Activated naive CD8-positive, alpha-beta T cell treated with anti-CD3 and anti-CD28 coated beads, Interleukin-2, amount 50 U/mL, for 24 hours (primary cell): ENCODE measurements around the gene STIMATE.

ENCODE experiments used
- ATAC-seq: fragments of 150-1000 bp; cut with Tn5 transposase; one replicate; pipeline ENCODE4 v1.10.0; 2021
- DNase-seq: peaks from one replicate; pipeline ENCODE4 v3.0.0; 2021
- H3K27ac Mint-ChIP-seq: one replicate; pipeline ENCODE4 v1.8.0; 2021; ENCODE audit warnings: mild to moderate bottlenecking, mixed read lengths
- H3K27me3 Mint-ChIP-seq: one replicate; pipeline ENCODE4 v1.8.0; 2021; ENCODE audit warnings: mixed read lengths
- H3K36me3 Mint-ChIP-seq: one replicate; pipeline ENCODE4 v1.8.0; 2021; ENCODE audit warnings: low read depth, mixed read lengths
- H3K4me1 Mint-ChIP-seq: one replicate; pipeline ENCODE4 v1.8.0; 2021; ENCODE audit warnings: mixed read lengths
- H3K4me3 Mint-ChIP-seq: one replicate; pipeline ENCODE4 v1.8.0; 2021; ENCODE audit warnings: mild to moderate bottlenecking, moderate library complexity, mixed read lengths
- H3K9me3 Mint-ChIP-seq: one replicate; pipeline ENCODE4 v1.8.0; 2021; ENCODE audit warnings: mixed read lengths

The STIMATE gene

DNA sequence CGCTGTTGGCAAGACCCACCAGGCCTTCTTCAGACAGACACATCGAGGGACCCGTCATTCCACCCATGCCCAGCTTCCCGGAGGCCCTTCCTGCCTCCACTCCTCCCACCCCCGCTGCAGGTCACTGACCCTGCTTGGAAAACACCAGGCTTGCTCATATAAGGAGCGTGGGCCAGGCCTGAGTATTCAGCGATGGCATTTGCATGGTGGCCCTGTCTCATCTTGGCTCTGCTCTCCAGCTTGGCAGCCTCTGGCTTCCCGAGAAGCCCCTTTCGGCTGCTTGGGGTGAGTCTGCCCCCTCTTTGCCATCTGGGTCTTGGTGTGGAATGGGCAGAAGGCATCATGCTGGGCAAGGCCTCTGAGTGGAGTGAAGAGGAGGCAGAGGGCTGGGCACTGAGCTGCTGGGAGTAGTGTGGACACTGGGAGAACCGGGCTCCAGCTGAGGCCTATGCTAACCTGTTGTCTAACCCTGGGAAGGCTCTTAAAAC, 102.7 kb downstream of the STIMATE start, which contains the start of gene ITIH3:
Gene ITIH3 (plus strand): TSS at position 185 of the 488 bp plus-strand sequence. CDS start 8 bp downstream, at position 193.
- Mint-ChIP-seq H3K27ac (no peak within 1 kb of the TSS), H3K27me3 (no peaks in the 10 kb centered on the region), H3K9me3 (no peaks in the 10 kb centered on the region), H3K4me1 (no peaks in the 10 kb centered on the region), H3K36me3 (no peaks in the 10 kb centered on the region), H3K4me3 (no peak within 1 kb of the TSS)
- DNase-seq (no peak), ATAC-seq (no peak)

DNA sequence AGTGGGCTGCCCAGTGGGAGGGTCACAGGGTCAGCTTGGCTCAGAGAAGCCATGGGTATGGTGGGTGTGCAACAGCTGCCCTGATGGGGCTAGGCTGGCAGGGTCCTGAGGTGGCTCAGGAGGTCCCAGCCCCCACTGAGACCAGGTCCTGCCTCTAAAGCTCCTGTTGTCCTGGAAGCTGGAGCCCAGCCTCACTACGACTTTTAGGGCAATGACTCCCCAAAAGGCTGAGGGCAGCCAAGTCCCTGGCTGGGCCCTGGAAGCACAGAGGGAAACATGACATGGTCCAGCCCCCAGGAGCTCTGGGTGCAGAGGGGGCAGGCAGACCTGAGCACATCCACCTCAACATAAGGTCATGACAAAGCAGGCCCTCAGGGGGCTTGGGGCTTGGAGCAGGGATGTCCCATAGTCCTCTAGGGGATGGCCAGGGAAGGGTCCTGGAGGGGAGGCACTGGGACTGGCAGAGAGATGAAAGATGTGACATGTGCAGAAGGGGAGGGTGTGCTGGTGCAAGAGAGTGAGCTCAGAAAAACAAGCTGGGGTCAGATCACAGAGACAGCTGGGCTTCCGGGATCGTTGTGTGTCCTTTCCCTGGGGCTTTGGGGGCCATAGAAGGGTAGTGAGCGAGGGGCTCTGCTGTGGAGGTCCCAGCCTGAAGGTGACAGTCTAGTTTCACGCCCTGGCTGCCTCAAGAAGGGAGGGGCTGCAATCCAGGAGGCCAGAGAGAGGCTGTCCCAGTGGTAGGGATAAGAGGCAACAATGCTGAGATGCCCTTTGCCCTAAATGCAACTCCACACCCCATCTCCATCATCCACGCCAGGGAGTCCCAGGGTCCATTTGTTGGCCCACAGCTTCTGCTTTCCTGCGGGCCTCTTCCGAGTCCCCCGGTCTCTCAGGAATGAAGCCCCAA, 103.4 kb downstream of the STIMATE start:
- no peaks in the 10 kb centered on the region for H3K4me1 Mint-ChIP-seq
- ATAC-seq (no peak), DNase-seq (no peak)
- H3K36me3 Mint-ChIP-seq, result no peaks in the 10 kb centered on the region
- no peak overlapping the region for H3K4me3 Mint-ChIP-seq
- no peaks in the 10 kb centered on the region for H3K9me3 Mint-ChIP-seq
- no peaks in the 10 kb centered on the region for H3K27me3 Mint-ChIP-seq
- no peak overlapping the region for H3K27ac Mint-ChIP-seq

DNA sequence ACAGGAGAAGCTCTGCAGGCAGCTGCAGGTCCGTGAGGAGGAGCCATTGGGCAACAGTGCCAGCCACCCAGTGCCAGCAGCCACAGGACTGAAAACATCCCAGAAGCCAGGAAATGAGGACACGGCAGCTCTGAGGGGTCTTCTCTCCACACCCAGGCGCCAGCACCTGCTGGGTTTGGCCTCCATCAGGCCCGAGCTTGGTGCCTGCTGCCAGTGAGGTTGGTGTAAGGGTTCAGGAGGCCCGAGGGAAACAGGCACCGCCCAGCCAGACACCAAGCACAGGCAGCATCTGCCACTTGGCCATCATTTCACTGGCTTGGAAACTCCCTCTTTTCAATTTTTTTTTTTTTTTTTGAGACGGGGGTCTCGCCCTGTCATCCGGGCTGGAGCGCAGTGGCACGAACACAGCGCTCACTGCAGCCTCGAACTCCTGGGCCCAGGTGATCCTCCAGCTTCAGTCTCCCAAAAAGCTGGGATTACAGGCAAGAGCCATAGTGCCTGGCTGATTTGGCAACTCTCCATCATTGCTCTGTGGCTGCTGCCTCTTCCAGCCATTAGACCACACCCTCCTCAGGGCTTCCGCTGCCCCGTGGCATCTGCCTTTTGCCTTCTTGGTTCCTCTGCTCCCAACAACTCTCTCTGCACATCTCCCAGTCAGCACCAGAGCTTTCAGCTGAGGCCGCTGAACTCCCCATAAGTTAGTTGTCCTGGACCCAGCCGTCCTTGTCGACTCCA, 104.2 kb downstream of the STIMATE start:
- ATAC-seq (no peak), DNase-seq (no peak)
- no peaks in the 10 kb centered on the region for H3K9me3 Mint-ChIP-seq
- no peak overlapping the region for H3K4me3 Mint-ChIP-seq
- no peaks in the 10 kb centered on the region for H3K36me3 Mint-ChIP-seq
- H3K27me3 Mint-ChIP-seq, result no peaks in the 10 kb centered on the region
- no peaks in the 10 kb centered on the region for H3K4me1 Mint-ChIP-seq
- no peak overlapping the region for H3K27ac Mint-ChIP-seq

DNA sequence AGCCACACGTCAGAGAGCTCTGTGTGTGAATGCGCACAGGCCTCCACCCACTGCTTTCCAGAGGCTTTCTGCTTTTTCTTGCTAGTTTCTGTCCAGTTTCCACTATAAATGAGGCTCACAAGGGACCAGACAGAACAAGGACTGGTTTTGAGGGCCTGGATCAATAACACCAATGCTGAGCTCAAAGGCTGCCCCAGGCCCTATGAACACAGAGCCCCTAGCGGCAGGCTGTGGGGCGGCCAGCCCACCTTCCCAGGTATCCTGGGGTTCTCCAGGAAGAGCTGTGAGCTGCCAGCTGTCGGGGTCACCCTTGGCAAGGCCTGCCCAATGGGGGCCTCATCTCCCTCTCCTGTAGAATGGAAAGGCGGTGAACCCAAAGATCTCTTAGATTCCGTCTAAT, 104.9 kb downstream of the STIMATE start:
- Mint-ChIP-seq H3K36me3 (no peaks in the 10 kb centered on the region), H3K4me3 (no peak overlapping the region), H3K27ac (no peak overlapping the region), H3K27me3 (no peaks in the 10 kb centered on the region), H3K9me3 (no peaks in the 10 kb centered on the region), H3K4me1 (no peaks in the 10 kb centered on the region)
- no peak for DNase-seq
- no peak for ATAC-seq

DNA sequence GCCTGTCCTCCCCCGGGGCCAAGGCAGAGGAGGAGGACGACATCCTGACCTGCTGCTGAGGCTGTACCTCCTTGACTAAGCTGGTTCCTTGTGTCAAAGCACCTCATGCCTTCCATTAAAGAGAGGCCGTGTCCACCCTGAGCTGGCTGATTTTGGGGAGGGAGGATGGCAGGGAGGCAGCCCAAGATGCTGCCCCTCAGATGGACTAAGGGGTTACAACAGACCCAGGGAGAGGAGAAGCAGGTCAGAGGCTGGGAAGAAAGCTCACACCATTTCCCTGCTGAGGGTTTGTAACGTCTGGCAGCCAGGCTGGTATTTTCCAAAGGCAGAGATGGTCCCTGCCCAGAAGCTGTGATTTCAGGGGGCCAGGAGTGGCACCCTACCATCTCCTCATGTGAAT, 105.4 kb downstream of the STIMATE start:
- no peak overlapping the region for H3K27ac Mint-ChIP-seq
- no peaks in the 10 kb centered on the region for H3K36me3 Mint-ChIP-seq
- no peaks in the 10 kb centered on the region for H3K9me3 Mint-ChIP-seq
- no peak overlapping the region for H3K4me3 Mint-ChIP-seq
- H3K4me1 Mint-ChIP-seq, result no peaks in the 10 kb centered on the region
- ATAC-seq (no peak), DNase-seq (no peak)
- H3K27me3 Mint-ChIP-seq, result no peaks in the 10 kb centered on the region

DNA sequence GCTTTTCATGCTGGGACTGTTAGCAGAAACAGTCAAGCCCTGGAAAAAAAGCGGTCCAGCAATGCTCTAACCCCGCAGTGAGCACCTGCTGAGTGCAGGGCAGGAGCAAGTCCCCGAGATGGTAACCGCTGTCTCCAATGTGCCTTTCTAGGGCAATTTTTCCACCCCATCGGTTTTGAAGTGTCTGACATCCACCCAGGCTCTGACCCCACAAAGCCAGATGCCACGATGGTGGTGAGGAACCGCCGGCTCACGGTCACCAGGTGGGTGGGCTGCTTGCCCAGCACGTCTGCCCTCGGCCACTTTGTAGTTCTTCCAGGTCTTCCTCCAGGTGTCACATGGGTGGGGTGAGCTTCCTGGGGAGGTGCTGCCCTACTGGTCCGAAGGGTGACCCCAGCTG, 106.0 kb downstream of the STIMATE start:
- no peak overlapping the region for H3K27ac Mint-ChIP-seq
- H3K4me1 Mint-ChIP-seq, result no peaks in the 10 kb centered on the region
- no peak overlapping the region for H3K4me3 Mint-ChIP-seq
- H3K36me3 Mint-ChIP-seq, result no peaks in the 10 kb centered on the region
- DNase-seq, result no peak
- no peaks in the 10 kb centered on the region for H3K9me3 Mint-ChIP-seq
- no peaks in the 10 kb centered on the region for H3K27me3 Mint-ChIP-seq
- ATAC-seq, result no peak

DNA sequence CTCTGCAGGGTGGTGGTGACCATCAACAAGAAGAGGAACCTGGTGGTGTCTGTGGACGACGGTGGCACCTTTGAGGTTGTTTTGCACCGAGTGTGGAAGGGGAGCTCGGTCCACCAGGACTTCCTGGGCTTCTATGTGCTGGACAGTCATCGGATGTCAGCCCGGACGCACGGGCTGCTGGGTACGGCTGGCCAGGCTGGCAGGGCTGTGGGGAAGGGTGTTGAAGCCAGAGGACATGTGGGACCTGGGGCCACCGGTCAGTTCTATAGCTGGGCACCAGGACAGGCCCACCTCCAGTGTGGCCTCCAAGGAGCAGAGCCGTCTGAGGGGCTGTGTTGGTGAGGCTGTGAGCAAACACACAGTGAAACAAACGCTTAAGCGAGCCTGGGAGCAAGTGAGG, 106.6 kb downstream of the STIMATE start:
- H3K36me3 Mint-ChIP-seq, result no peaks in the 10 kb centered on the region
- DNase-seq (no peak), ATAC-seq (no peak)
- H3K27me3 Mint-ChIP-seq, result no peaks in the 10 kb centered on the region
- no peaks in the 10 kb centered on the region for H3K9me3 Mint-ChIP-seq
- no peak overlapping the region for H3K27ac Mint-ChIP-seq
- H3K4me3 Mint-ChIP-seq, result no peak overlapping the region
- no peaks in the 10 kb centered on the region for H3K4me1 Mint-ChIP-seq

DNA sequence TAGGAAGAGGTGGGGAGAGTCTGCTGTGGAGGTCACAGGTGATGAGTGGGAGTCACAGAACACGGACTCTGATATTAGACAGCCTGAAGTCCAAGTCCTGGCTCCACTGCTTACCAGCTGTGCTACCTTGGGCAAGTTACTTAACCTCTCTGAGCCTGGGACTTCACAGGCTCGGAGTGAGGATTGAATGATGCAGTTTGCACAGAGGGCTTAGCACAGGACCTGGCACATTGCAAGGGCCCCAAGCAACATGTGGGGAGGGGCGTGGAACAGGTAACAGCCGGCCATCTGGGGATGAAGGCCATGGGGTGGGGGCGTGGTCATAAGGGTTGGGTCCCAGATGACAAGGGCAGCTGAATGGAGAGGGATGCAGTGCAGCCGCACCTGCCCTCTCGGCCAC, 107.0 kb downstream of the STIMATE start:
- no peak for ATAC-seq
- H3K4me1 Mint-ChIP-seq, result no peaks in the 10 kb centered on the region
- no peaks in the 10 kb centered on the region for H3K36me3 Mint-ChIP-seq
- no peaks in the 10 kb centered on the region for H3K27me3 Mint-ChIP-seq
- H3K27ac Mint-ChIP-seq, result no peak overlapping the region
- H3K9me3 Mint-ChIP-seq, result no peaks in the 10 kb centered on the region
- H3K4me3 Mint-ChIP-seq, result no peak overlapping the region
- no peak for DNase-seq

DNA sequence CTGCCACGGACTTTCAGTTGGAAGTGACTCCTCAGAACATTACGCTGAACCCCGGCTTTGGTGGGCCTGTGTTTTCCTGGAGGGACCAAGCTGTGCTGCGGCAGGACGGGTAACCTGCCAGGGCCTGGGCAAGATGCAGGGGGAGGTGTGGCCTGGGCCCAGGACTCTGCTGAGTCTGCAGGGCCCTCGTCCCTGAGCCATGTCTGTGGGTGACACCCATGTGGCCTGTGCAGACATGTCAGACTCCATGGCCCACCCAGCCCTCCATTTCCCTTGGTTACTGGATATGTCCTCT, 107.7 kb downstream of the STIMATE start:
- Mint-ChIP-seq H3K36me3 (no peaks in the 10 kb centered on the region), H3K27ac (no peak overlapping the region), H3K4me1 (no peaks in the 10 kb centered on the region), H3K4me3 (no peak overlapping the region), H3K27me3 (no peaks in the 10 kb centered on the region), H3K9me3 (no peaks in the 10 kb centered on the region)
- DNase-seq (no peak), ATAC-seq (no peak)

DNA sequence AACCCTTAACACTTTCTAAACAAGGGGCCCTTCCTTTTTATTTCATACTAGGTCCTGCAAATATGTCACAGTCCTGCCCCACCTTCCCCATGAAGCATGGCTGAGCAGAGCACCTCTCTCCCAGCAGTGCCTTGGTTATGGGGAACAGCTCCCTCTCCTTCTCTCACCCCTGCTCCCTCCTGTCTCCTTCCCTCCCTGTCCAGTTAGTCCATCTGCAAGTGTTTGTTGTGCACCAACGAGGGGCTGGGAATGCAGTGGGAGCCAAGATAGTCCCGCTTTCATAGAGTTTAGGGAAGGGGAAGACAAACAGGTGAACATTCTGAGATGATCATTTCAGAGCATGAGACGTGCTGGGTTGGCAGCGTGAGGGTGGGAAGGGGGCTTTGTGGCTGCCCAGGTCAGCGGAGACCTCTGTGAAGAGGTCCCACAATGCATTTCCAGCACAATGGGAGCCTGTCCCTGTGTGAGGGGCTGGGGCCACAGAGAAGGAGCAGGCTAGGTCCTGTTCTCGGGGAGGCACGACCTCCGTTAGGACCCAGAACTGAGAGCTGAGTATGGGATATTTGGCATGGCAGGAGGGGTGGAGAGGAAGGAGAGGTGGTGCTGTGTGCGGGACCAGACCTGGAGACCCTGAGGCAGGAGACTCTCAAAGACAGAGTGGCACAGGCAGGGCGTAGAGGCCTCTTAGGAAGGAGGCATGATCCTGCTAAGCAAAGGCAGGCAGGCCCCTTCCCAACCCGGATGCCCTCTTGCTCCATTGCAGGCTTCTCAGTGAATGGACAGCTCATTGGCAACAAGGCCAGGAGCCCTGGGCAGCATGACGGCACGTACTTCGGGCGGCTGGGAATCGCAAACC, 108.2 kb downstream of the STIMATE start:
- no peak for ATAC-seq

DNA sequence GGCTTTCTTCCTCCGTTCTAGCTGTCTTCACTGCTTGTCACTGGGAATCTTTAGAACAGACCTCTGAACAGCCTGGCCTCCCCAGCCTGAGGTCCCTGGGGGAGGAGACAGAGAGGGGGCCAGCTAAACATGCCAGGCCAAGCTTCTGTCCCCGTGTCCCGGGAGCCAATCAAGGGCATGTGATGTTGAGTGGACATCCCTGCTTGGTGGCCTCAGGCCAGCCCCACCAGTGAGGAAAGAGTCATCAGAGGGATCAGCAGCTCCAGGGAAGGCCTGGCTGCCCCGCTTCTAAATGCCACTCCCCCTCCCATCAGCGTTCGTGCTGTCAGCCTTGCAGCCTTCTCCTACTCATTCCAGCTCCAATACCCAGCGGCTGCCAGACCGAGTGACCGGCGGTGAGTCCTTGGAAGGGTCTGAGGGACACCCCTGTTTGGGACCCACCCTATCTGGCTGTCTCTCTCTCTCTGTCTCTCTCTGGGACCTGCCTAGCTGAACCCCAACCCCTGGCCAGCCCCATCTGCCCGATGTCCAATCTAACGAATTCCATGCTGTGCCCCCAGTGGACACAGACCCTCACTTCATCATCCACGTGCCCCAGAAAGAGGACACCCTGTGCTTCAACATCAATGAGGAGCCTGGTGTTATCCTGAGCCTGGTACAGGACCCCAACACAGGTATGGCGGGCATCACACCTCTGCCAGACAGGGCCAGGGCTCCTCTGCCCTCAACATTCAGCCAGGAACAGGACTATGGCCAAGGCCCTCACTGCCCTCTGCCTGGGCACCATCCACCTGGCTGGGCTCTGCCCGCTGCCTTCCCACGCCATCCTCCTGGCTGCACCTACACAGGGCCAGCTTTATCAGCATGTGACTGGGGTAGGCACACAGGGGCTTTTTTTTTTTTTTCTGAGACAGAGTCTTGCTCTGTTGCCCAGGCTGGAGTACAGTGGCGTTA, 109.4 kb downstream of the STIMATE start:
- Mint-ChIP-seq H3K4me1 (no peaks in the 10 kb centered on the region), H3K36me3 (no peaks in the 10 kb centered on the region), H3K9me3 (no peaks in the 10 kb centered on the region), H3K27ac (no peak overlapping the region), H3K27me3 (no peaks in the 10 kb centered on the region), H3K4me3 (no peak overlapping the region)
- DNase-seq (no peak), ATAC-seq (no peak)

More for the DNA sequence above, 108.2 kb downstream of the STIMATE start:
- Mint-ChIP-seq H3K27me3 (no peaks in the 10 kb centered on the region), H3K27ac (no peak overlapping the region), H3K9me3 (no peaks in the 10 kb centered on the region), H3K4me1 (no peaks in the 10 kb centered on the region), H3K4me3 (no peak overlapping the region), H3K36me3 (no peaks in the 10 kb centered on the region)
- no peak for DNase-seq

DNA sequence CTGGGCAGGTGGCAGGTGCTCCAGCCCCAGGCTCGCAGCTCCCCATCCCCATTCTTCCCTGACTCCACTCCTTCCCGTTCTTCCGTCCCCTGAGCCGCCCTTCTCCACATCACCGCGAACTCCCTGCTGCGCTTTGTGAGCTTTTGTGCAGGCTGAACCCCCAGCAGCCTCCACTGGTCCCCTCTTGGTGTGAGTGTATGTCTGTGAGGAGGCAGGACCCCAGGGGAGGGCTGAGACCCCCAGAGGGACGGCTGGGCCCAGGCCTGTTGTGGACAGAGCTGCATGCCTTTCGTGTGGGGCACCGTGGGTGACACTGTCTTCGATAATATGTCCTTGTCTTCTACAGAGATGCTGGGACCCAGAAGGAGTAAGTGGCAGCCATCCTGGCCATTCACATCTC, 110.1 kb downstream of the STIMATE start:
- Mint-ChIP-seq H3K9me3 (no peaks in the 10 kb centered on the region), H3K4me3 (no peak overlapping the region), H3K36me3 (no peaks in the 10 kb centered on the region), H3K27me3 (no peaks in the 10 kb centered on the region), H3K27ac (no peak overlapping the region), H3K4me1 (no peaks in the 10 kb centered on the region)
- DNase-seq (no peak), ATAC-seq (no peak)
